G401.6 (cell line): ENCODE measurements around the gene PELO.

Experiments
- FAIRE-seq: peaks from 2 replicates; lab custom pipeline; 2012; peaks lifted over from hg19 to GRCh38; lab: Jason Lieb, UNC

PELO gene

DNA sequence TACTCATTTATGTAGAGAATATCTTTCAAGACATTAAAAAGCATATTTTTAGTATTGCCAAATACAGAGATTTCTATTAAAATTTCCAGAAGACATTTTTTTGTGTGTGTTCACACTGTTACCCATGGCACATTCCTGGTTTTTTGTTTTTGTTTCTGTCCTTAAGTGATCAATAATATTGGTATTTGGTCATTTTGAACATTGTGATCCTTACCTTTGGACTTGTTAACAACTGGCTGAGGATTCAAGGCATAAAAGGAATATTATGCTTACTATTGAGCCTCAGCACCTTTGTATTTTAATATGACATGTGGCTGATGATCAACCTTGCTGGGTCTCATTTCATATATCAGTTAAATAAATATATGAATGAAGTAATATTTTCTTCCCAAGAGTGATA, 41.9 kb downstream of the PELO start:
- no peak for FAIRE-seq

DNA sequence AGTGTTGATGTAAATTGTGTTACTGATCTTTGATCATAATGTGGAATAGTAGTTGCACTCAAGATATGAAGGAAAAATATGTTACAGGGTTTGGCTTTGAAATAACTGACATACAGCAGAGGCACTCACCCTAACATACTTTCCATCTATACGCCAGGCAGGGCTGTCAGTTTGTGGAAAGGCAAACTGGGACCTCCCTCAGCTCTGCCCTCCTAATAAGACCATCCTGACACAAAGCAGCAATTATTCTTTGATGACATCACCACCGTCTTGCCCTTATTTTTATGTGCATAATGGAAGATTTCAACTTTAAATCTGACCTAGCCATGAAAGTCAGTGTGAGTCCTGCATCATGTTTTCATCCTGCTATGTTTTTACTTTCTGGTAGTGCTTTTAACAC, 42.9 kb downstream of the PELO start:
- no peak for FAIRE-seq

DNA sequence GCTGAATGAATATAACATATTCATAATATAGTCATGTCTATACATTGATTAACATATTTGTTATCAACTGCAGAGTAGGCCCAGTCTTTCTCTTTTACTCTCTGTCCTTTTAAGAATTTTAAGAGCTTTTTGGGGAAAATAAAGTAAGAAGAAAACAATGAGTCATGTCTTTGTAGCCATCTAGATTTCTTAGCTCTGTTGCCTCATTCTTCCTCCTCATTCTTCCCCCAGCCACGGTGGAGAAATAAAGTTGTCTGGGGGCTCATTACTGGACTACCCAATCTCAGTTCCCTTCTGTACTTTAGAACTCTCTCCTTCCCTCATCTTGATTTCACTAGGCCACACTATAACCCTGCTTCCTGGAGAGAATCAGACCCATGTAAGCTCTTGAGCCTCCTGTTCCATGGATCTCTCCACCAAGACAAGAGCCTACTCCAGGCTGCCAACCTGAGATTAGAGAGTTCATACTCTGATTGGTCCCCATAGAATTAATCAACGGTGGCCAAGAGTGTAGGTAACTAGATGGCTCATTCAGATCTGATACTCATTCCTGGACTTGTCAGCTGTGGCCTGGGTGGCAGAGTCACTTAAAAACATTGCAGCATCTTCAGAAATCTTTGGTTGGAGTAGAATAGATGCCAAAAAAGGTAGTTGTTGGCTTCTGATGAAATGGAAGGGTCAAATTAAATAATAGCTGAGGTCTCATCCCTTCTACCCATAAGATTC, 44.2 kb downstream of the PELO start:
- FAIRE-seq = no peak

DNA sequence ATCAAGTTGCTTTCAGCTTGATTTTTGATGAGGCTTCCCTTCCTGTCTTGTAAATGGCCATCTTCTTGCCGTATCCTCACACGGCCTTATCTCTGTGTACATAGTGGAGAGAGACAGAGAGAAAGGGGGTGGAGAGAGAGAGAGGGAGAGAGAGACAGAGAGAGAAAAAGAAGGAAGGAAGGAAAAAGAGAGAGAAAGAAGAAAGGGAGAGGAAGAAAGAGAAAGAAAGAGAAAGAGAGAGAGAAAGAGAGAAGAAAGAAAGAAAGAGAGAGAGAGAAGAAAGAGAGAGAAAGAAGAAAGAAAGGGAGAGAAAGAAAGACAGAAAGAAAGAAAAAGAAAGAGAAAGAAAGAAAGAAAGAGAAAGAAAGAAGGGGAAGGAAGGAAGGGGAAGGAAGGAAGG, 46.6 kb downstream of the PELO start:
- no peak for FAIRE-seq

DNA sequence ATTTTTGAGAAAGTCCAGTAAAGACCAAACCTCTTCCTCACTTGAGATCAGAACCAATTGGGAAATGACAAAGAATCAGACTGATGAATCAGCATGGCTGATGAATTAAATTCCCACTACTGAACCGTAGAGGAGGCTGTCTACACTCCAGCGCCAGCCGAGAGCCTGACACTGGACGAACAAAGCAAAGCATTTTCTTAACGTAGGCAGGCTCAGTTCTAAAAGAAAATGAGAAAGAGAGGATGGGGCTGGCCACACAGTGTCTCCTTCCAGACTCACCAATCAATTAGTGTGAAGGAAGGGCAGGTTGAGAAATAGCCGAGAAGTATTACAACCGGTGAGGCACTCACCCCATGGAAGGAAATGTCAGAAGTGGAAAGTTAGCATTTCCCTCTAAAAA, 49.4 kb downstream of the PELO start:
- FAIRE-seq = no peak
